WTC11 (cell line): ENCODE results near the gene FGFR2. TPM values are rescaled to one million over a fixed set of nuclear protein-coding genes. Genes with fewer than 3 reads are reported as not detected.

ENCODE experiments used
- ATF1 ChIP-seq: sonication (generic); formaldehyde crosslinking; IDR thresholded peaks from 2 replicates; pipeline ENCODE4 v1.8.1; 2023; ENCODE audit warnings: mild to moderate bottlenecking, moderate library complexity, missing genetic modification reagents
- CREB1 ChIP-seq: sonication (generic); formaldehyde crosslinking; IDR thresholded peaks from 2 replicates; pipeline ENCODE4 v1.8.0; 2023; ENCODE audit warnings: mild to moderate bottlenecking, missing genetic modification reagents
- ETV6 ChIP-seq: sonication (generic); formaldehyde crosslinking; IDR thresholded peaks from 2 replicates; pipeline ENCODE4 v1.8.1; 2022; ENCODE audit warnings: mild to moderate bottlenecking, missing genetic modification reagents
- FOXJ3 ChIP-seq: sonication (generic); formaldehyde crosslinking; IDR thresholded peaks from 2 replicates; pipeline ENCODE4 v1.9.0; 2021; ENCODE audit warnings: missing genetic modification reagents, mild to moderate bottlenecking, borderline replicate concordance
- FOXK1 ChIP-seq: sonication (generic); formaldehyde crosslinking; IDR thresholded peaks from 2 replicates; pipeline ENCODE4 v1.8.0; 2022; ENCODE audit warnings: mild to moderate bottlenecking, moderate library complexity, missing genetic modification reagents
- GRHL2 ChIP-seq: fragments of 250-450 bp; sonication (Bioruptor Pico); IDR thresholded peaks from 2 replicates; pipeline ENCODE4 v1.8.0; 2022; ENCODE audit warnings: mild to moderate bottlenecking, moderate library complexity; ENCODE audit not compliant: insufficient replicate concordance, severe bottlenecking
- JAZF1 ChIP-seq: fragments of 250-450 bp; sonication (Bioruptor Pico); IDR thresholded peaks from 2 replicates; pipeline ENCODE4 v1.9.0; 2021; ENCODE audit warnings: moderate library complexity, mild to moderate bottlenecking, inconsistent platforms
- KAT7 ChIP-seq: sonication (generic); formaldehyde crosslinking; IDR thresholded peaks from 2 replicates; pipeline ENCODE4 v1.8.1; 2023; ENCODE audit warnings: missing genetic modification reagents, mild to moderate bottlenecking, borderline replicate concordance
- NFATC4 ChIP-seq: fragments of 250-450 bp; sonication (Bioruptor Pico); IDR thresholded peaks from 2 replicates; pipeline ENCODE4 v1.9.0; 2021; ENCODE audit warnings: mild to moderate bottlenecking
- TEAD4 ChIP-seq: sonication (generic); formaldehyde crosslinking; IDR thresholded peaks from 2 replicates; pipeline ENCODE4 v1.8.0; 2022; ENCODE audit warnings: mild to moderate bottlenecking, missing genetic modification reagents
- ZBTB21 ChIP-seq: sonication (generic); formaldehyde crosslinking; IDR thresholded peaks from 2 replicates; pipeline ENCODE4 v1.8.1; 2023; ENCODE audit warnings: mild to moderate bottlenecking, missing genetic modification reagents, borderline replicate concordance
- ZNF121 ChIP-seq: sonication (generic); formaldehyde crosslinking; IDR thresholded peaks from 2 replicates; pipeline ENCODE4 v1.8.0; 2023; ENCODE audit warnings: missing genetic modification reagents
- ZNF396 ChIP-seq: fragments of 250-450 bp; sonication (Bioruptor Pico); IDR thresholded peaks from 2 replicates; pipeline ENCODE4 v1.8.0; 2021; ENCODE audit warnings: mild to moderate bottlenecking, moderate library complexity, borderline replicate concordance
- total RNA-seq: library from RNA; stranded (reverse); gene quantifications from 3 replicates; pipeline ENCODE4 v1.2.3, GENCODE V29; 2021
- TF ChIP-seq, protein P1 (sequence below): sonication (generic); formaldehyde crosslinking; IDR thresholded peaks from 2 replicates; pipeline ENCODE4 v1.8.1; 2022; ENCODE audit warnings: missing genetic modification reagents, borderline replicate concordance
- TF ChIP-seq, protein P2 (sequence below): fragments of 250-450 bp; sonication (Bioruptor Pico); IDR thresholded peaks from 2 replicates; pipeline ENCODE4 v1.9.0; 2021; ENCODE audit warnings: mild to moderate bottlenecking
- TF ChIP-seq, protein P3 (sequence below): fragments of 250-450 bp; sonication (Bioruptor Pico); IDR thresholded peaks from 2 replicates; pipeline ENCODE4 v1.9.0; 2021; ENCODE audit warnings: mild to moderate bottlenecking
- TF ChIP-seq, protein P4 (sequence below): fragments of 250-450 bp; sonication (Bioruptor Pico); IDR thresholded peaks from 2 replicates; pipeline ENCODE4 v1.9.0; 2021; ENCODE audit warnings: moderate library complexity, mild to moderate bottlenecking, inconsistent platforms, borderline replicate concordance
- TF ChIP-seq, protein P5 (sequence below): fragments of 250-450 bp; sonication (Bioruptor Pico); IDR thresholded peaks from 2 replicates; pipeline ENCODE4 v1.9.0; 2021; ENCODE audit warnings: mild to moderate bottlenecking, borderline replicate concordance
- TF ChIP-seq, protein P6 (sequence below): sonication (generic); formaldehyde crosslinking; IDR thresholded peaks from 2 replicates; pipeline ENCODE4 v1.8.1; 2022; ENCODE audit warnings: mild to moderate bottlenecking, moderate library complexity, missing genetic modification reagents
- TF ChIP-seq, protein P7 (sequence below): sonication (generic); formaldehyde crosslinking; IDR thresholded peaks from 2 replicates; pipeline ENCODE4 v1.8.0; 2022; ENCODE audit warnings: mild to moderate bottlenecking, missing genetic modification reagents
- TF ChIP-seq, protein P8 (sequence below): sonication (generic); formaldehyde crosslinking; IDR thresholded peaks from 2 replicates; pipeline ENCODE4 v1.8.0; 2022; ENCODE audit warnings: mild to moderate bottlenecking, missing genetic modification reagents
- TF ChIP-seq, protein P9 (sequence below): fragments of 200-600 bp; IDR thresholded peaks from 2 replicates; pipeline ENCODE4 v1.8.0; 2022; ENCODE audit warnings: antibody characterized with exemption

FGFR2 gene
- total RNA-seq, 1 experiment from 2014 or later = 95.0 TPM

DNA sequence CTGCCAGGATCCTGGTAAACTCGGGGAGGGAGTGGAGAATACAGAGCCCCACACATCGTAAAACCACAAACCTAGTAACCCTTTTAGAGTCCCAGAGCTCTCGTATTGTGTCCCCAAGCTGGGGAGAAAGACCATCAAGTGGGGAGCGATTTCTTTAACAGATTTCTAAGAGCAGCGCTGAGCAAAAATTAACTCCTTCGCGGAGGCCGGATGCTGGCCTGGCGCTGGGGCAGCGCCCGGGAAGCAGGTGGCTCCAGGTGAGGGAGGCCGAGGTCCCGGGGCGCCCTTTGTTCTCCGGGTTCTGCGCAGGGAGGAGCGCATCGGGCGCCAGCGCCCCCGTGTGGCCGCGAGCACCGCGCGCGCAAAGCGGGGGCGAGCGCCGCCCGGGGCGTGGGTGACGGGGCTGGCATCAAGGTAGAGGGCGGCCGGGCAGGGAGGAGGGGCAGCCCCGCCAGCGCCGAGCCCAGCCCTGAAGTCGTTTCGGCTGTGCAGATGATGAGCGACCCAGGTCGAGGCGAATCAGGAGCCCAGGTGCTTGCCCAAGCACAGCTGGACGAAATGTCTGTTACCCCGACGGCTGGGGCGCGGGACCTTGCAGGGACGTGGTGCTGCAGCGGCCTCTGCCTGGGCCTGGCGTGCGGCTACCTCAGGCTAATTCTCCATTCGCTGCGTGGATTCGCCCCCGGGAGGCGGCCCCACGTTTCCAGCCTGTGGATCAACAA is 10.4 kb upstream of the FGFR2 start (continued):
- TF ChIP-seq, protein P1, sequence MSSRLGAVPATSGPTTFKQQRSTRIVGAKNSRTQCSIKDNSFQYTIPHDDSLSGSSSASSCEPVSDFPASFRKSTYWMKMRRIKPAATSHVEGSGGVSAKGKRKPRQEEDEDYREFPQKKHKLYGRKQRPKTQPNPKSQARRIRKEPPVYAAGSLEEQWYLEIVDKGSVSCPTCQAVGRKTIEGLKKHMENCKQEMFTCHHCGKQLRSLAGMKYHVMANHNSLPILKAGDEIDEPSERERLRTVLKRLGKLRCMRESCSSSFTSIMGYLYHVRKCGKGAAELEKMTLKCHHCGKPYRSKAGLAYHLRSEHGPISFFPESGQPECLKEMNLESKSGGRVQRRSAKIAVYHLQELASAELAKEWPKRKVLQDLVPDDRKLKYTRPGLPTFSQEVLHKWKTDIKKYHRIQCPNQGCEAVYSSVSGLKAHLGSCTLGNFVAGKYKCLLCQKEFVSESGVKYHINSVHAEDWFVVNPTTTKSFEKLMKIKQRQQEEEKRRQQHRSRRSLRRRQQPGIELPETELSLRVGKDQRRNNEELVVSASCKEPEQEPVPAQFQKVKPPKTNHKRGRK (CRISPR knock-in tag) = no peak
- TF ChIP-seq ETV6 (peak; percentile 74; the same call in 1 of the 2 replicates), ZNF121 (CRISPR knock-in tag) (0 out of 2 replicates have a peak, but pooled peaks have one; percentile 15), ZBTB21 (CRISPR knock-in tag) (no peak), FOXJ3 (CRISPR knock-in tag) (no peak), KAT7 (CRISPR knock-in tag) (0 out of 2 replicates have a peak, but pooled peaks have one; percentile 33), JAZF1 (CRISPR knock-in tag) (no peak), CREB1 (CRISPR knock-in tag) (no peak), NFATC4 (CRISPR knock-in tag) (no peak), FOXK1 (CRISPR knock-in tag) (peak; percentile 41; the same call in 1 of the 2 replicates), ZNF396 (no peak), ATF1 (CRISPR knock-in tag) (no peak), GRHL2 (CRISPR knock-in tag) (no peak), TEAD4 (CRISPR knock-in tag) (no peak)
- TF ChIP-seq, protein P2, sequence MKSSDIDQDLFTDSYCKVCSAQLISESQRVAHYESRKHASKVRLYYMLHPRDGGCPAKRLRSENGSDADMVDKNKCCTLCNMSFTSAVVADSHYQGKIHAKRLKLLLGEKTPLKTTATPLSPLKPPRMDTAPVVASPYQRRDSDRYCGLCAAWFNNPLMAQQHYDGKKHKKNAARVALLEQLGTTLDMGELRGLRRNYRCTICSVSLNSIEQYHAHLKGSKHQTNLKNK (CRISPR knock-in tag) = no peak
- TF ChIP-seq, protein P3, sequence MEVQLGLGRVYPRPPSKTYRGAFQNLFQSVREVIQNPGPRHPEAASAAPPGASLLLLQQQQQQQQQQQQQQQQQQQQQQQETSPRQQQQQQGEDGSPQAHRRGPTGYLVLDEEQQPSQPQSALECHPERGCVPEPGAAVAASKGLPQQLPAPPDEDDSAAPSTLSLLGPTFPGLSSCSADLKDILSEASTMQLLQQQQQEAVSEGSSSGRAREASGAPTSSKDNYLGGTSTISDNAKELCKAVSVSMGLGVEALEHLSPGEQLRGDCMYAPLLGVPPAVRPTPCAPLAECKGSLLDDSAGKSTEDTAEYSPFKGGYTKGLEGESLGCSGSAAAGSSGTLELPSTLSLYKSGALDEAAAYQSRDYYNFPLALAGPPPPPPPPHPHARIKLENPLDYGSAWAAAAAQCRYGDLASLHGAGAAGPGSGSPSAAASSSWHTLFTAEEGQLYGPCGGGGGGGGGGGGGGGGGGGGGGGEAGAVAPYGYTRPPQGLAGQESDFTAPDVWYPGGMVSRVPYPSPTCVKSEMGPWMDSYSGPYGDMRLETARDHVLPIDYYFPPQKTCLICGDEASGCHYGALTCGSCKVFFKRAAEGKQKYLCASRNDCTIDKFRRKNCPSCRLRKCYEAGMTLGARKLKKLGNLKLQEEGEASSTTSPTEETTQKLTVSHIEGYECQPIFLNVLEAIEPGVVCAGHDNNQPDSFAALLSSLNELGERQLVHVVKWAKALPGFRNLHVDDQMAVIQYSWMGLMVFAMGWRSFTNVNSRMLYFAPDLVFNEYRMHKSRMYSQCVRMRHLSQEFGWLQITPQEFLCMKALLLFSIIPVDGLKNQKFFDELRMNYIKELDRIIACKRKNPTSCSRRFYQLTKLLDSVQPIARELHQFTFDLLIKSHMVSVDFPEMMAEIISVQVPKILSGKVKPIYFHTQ (CRISPR knock-in tag) = no peak
- TF ChIP-seq, protein P4, sequence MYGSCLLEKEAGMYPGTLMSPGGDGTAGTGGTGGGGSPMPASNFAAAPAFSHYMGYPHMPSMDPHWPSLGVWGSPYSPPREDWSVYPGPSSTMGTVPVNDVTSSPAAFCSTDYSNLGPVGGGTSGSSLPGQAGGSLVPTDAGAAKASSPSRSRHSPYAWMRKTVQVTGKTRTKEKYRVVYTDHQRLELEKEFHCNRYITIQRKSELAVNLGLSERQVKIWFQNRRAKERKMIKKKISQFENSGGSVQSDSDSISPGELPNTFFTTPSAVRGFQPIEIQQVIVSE (CRISPR knock-in tag) = no peak
- TF ChIP-seq, protein P5, sequence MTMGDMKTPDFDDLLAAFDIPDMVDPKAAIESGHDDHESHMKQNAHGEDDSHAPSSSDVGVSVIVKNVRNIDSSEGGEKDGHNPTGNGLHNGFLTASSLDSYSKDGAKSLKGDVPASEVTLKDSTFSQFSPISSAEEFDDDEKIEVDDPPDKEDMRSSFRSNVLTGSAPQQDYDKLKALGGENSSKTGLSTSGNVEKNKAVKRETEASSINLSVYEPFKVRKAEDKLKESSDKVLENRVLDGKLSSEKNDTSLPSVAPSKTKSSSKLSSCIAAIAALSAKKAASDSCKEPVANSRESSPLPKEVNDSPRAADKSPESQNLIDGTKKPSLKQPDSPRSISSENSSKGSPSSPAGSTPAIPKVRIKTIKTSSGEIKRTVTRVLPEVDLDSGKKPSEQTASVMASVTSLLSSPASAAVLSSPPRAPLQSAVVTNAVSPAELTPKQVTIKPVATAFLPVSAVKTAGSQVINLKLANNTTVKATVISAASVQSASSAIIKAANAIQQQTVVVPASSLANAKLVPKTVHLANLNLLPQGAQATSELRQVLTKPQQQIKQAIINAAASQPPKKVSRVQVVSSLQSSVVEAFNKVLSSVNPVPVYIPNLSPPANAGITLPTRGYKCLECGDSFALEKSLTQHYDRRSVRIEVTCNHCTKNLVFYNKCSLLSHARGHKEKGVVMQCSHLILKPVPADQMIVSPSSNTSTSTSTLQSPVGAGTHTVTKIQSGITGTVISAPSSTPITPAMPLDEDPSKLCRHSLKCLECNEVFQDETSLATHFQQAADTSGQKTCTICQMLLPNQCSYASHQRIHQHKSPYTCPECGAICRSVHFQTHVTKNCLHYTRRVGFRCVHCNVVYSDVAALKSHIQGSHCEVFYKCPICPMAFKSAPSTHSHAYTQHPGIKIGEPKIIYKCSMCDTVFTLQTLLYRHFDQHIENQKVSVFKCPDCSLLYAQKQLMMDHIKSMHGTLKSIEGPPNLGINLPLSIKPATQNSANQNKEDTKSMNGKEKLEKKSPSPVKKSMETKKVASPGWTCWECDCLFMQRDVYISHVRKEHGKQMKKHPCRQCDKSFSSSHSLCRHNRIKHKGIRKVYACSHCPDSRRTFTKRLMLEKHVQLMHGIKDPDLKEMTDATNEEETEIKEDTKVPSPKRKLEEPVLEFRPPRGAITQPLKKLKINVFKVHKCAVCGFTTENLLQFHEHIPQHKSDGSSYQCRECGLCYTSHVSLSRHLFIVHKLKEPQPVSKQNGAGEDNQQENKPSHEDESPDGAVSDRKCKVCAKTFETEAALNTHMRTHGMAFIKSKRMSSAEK = no peak
- TF ChIP-seq, protein P6, sequence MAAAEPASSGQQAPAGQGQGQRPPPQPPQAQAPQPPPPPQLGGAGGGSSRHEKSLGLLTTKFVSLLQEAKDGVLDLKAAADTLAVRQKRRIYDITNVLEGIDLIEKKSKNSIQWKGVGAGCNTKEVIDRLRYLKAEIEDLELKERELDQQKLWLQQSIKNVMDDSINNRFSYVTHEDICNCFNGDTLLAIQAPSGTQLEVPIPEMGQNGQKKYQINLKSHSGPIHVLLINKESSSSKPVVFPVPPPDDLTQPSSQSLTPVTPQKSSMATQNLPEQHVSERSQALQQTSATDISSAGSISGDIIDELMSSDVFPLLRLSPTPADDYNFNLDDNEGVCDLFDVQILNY (CRISPR knock-in tag) = peak; percentile 55; the same call in 1 of the 2 replicates
- TF ChIP-seq, protein P7, sequence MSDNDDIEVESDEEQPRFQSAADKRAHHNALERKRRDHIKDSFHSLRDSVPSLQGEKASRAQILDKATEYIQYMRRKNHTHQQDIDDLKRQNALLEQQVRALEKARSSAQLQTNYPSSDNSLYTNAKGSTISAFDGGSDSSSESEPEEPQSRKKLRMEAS (CRISPR knock-in tag) = peak; percentile 28; the same call in 1 of the 2 replicates
- TF ChIP-seq, protein P8, sequence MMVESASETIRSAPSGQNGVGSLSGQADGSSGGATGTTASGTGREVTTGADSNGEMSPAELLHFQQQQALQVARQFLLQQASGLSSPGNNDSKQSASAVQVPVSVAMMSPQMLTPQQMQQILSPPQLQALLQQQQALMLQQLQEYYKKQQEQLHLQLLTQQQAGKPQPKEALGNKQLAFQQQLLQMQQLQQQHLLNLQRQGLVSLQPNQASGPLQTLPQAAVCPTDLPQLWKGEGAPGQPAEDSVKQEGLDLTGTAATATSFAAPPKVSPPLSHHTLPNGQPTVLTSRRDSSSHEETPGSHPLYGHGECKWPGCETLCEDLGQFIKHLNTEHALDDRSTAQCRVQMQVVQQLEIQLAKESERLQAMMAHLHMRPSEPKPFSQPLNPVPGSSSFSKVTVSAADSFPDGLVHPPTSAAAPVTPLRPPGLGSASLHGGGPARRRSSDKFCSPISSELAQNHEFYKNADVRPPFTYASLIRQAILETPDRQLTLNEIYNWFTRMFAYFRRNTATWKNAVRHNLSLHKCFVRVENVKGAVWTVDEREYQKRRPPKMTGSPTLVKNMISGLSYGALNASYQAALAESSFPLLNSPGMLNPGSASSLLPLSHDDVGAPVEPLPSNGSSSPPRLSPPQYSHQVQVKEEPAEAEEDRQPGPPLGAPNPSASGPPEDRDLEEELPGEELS = peak; percentile 59; the same call in 1 of the 2 replicates
- TF ChIP-seq, protein P9, sequence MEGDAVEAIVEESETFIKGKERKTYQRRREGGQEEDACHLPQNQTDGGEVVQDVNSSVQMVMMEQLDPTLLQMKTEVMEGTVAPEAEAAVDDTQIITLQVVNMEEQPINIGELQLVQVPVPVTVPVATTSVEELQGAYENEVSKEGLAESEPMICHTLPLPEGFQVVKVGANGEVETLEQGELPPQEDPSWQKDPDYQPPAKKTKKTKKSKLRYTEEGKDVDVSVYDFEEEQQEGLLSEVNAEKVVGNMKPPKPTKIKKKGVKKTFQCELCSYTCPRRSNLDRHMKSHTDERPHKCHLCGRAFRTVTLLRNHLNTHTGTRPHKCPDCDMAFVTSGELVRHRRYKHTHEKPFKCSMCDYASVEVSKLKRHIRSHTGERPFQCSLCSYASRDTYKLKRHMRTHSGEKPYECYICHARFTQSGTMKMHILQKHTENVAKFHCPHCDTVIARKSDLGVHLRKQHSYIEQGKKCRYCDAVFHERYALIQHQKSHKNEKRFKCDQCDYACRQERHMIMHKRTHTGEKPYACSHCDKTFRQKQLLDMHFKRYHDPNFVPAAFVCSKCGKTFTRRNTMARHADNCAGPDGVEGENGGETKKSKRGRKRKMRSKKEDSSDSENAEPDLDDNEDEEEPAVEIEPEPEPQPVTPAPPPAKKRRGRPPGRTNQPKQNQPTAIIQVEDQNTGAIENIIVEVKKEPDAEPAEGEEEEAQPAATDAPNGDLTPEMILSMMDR = peak; percentile 93
